KMS-11 (cell line): ENCODE measurements around the gene PRRT4.

ENCODE experiments used
- H2AFZ ChIP-seq: fragments of 200-600 bp; sonication (generic); 2 replicates; pipeline ENCODE4 v1.6.1; 2016; ENCODE audit warnings: antibody characterized with exemption, mixed run types, low read depth
- H3K27ac ChIP-seq: fragments of 200-600 bp; sonication (generic); 2 replicates; pipeline ENCODE4 v1.6.1; 2016; ENCODE audit warnings: mild to moderate bottlenecking, mixed run types
- H3K27me3 ChIP-seq: fragments of 200-600 bp; sonication (generic); 2 replicates; pipeline ENCODE4 v1.6.1; 2017; ENCODE audit warnings: mild to moderate bottlenecking, low read depth, mixed run types, moderate library complexity; ENCODE audit not compliant: insufficient read depth
- H3K36me3 ChIP-seq: fragments of 200-600 bp; sonication (generic); 2 replicates; pipeline ENCODE4 v1.6.1; 2017; ENCODE audit warnings: mild to moderate bottlenecking, mixed run types; ENCODE audit not compliant: insufficient read depth
- H3K4me1 ChIP-seq: fragments of 200-600 bp; sonication (generic); 2 replicates; pipeline ENCODE4 v1.6.1; 2016; ENCODE audit warnings: mild to moderate bottlenecking, low read depth, mixed run types; ENCODE audit not compliant: poor library complexity, severe bottlenecking
- H3K4me2 ChIP-seq: fragments of 200-600 bp; sonication (generic); 2 replicates; pipeline ENCODE4 v1.7.0; 2016; ENCODE audit warnings: mild to moderate bottlenecking, mixed run types
- H3K4me3 ChIP-seq: fragments of 200-600 bp; sonication (generic); IDR thresholded peaks from 2 replicates; pipeline ENCODE4 v1.6.1; 2017; ENCODE audit warnings: low read depth, low read length, mixed read lengths; ENCODE audit not compliant: insufficient read depth
- H3K79me2 ChIP-seq: fragments of 200-600 bp; sonication (generic); 2 replicates; pipeline ENCODE4 v1.6.1; 2016; ENCODE audit warnings: low read depth, mixed run types; ENCODE audit not compliant: insufficient read depth
- H3K9ac ChIP-seq: fragments of 200-600 bp; sonication (generic); 2 replicates; pipeline ENCODE4 v1.6.1; 2016; ENCODE audit warnings: mild to moderate bottlenecking, mixed run types
- H4K20me1 ChIP-seq: fragments of 200-600 bp; sonication (generic); 2 replicates; pipeline ENCODE4 v1.6.1; 2016; ENCODE audit warnings: mild to moderate bottlenecking, mixed run types; ENCODE audit not compliant: insufficient read depth
- CTCF ChIP-seq: fragments of 200-600 bp; sonication (generic); conservative IDR thresholded peaks from 2 replicates; pipeline ENCODE4 v1.6.1; 2017; ENCODE audit warnings: low read depth, mild to moderate bottlenecking, antibody characterized with exemption, low read length, moderate library complexity, mixed read lengths

PRRT4 gene

GRCh38 chr7:128302139-128302538 lies 59.4 kb downstream of the PRRT4 start:
- no peaks in the 10 kb centered on the region for H3K36me3 ChIP-seq
- H3K4me2 ChIP-seq: no peak overlapping the region
- H3K27me3 ChIP-seq: no peaks in the 10 kb centered on the region
- TF ChIP-seq CTCF: no peak
- no peak overlapping the region for H3K4me3 ChIP-seq
- H3K4me1 ChIP-seq: no peaks in the 10 kb centered on the region
- no peak overlapping the region for H3K27ac ChIP-seq
- H3K9ac ChIP-seq: no peak overlapping the region
- no peak overlapping the region for H2AFZ ChIP-seq
- no peaks in the 10 kb centered on the region for H3K79me2 ChIP-seq
- no peaks in the 10 kb centered on the region for H4K20me1 ChIP-seq
